ENCODE data around the gene DHRS9.
"Not testable (repeated sequence)": the region's sequence is repeated elsewhere in the genome, so short reads cannot be mapped to it uniquely, and the experiment has no call there.

DHRS9 gene

GRCh38 chr2:169095621-169096105, 26.3 kb downstream of the DHRS9 start:
- no peak for DNase-seq (ENCODE audit: low read depth)

GRCh38 chr2:169104848-169105247, 35.5 kb downstream of the DHRS9 start:
- no peak for DNase-seq (ENCODE audit: low read depth)

GRCh38 chr2:169105476-169105875, 36.1 kb downstream of the DHRS9 start:
- no peak for DNase-seq (ENCODE audit: low read depth)

- DNase-seq (ENCODE audit: low read depth): no peak
These were observed 36.8 kb downstream of the DHRS9 start for GRCh38 chr2:169106134-169106533.

GRCh38 chr2:169106563-169107545, 37.5 kb downstream of the DHRS9 start:
- DNase-seq (ENCODE audit: low read depth): no peak

- no peak for DNase-seq (ENCODE audit: low read depth)
These were observed 38.3 kb downstream of the DHRS9 start for GRCh38 chr2:169107645-169108044.

- no peak for DNase-seq (ENCODE audit: low read depth)
These were observed 38.9 kb downstream of the DHRS9 start for GRCh38 chr2:169108099-169108884.

GRCh38 chr2:169109502-169110409, 40.4 kb downstream of the DHRS9 start:
- peak; percentile 58 for DNase-seq (ENCODE audit: low read depth)

GRCh38 chr2:169110419-169110818, 41.1 kb downstream of the DHRS9 start:
- no peak for DNase-seq (ENCODE audit: low read depth)

GRCh38 chr2:169110916-169111315, 41.6 kb downstream of the DHRS9 start:
- no peak for DNase-seq (ENCODE audit: low read depth)

- DNase-seq (ENCODE audit: low read depth): no peak
These were observed 43.5 kb downstream of the DHRS9 start for GRCh38 chr2:169112841-169113240.

GRCh38 chr2:169114056-169114455, 44.7 kb downstream of the DHRS9 start:
- no peak for DNase-seq (ENCODE audit: low read depth)

- no peak for DNase-seq (ENCODE audit: low read depth)
These were observed 47.0 kb downstream of the DHRS9 start for GRCh38 chr2:169116327-169116726.

GRCh38 chr2:169116993-169117392, 47.6 kb downstream of the DHRS9 start:
- DNase-seq (ENCODE audit: low read depth): no peak

- DNase-seq (ENCODE audit: low read depth): no peak
These were observed 48.7 kb downstream of the DHRS9 start for GRCh38 chr2:169118060-169118459.

- no peak for DNase-seq (ENCODE audit: low read depth)
These were observed 49.9 kb downstream of the DHRS9 start for GRCh38 chr2:169119123-169119760.

- DNase-seq (ENCODE audit: low read depth): no peak
These were observed 50.5 kb downstream of the DHRS9 start for GRCh38 chr2:169119851-169120250.

GRCh38 chr2:169129703-169130243, 60.4 kb downstream of the DHRS9 start:
- DNase-seq (ENCODE audit: low read depth): no peak

GRCh38 chr2:169131587-169132512, 62.5 kb downstream of the DHRS9 start:
- no peak for DNase-seq (ENCODE audit: low read depth)

GRCh38 chr2:169134272-169134671, 64.9 kb downstream of the DHRS9 start:
- not testable (repeated sequence) for DNase-seq (ENCODE audit: low read depth)
